Measurements from ENCODE around the gene NELL2.

NELL2 gene

GRCh38 chr12:44525806-44526654 lies 350.1 kb downstream of the NELL2 start:
- ATAC-seq (ENCODE audit: low read depth) (no peak), DNase-seq (ENCODE audit: low spot score) (no peak)
- no peak for TF ChIP-seq CTCF (IDR thresholded peaks at IDR 0.05; ENCODE audit: poor library complexity, severe bottlenecking)
- H3K27me3 ChIP-seq (ENCODE audit: insufficient read depth, poor library complexity, severe bottlenecking): no peaks in the 10 kb centered on the region
- no peak overlapping the region for H3K4me3 ChIP-seq (ENCODE audit: severe bottlenecking)
- H3K27ac ChIP-seq (ENCODE audit: poor library complexity, severe bottlenecking): no peak overlapping the region
- no peaks in the 10 kb centered on the region for H3K9me3 ChIP-seq (ENCODE audit: severe bottlenecking)
- no peaks in the 10 kb centered on the region for H3K4me1 ChIP-seq (ENCODE audit: insufficient read depth, poor library complexity, severe bottlenecking)
- H3K36me3 ChIP-seq (ENCODE audit: low read depth): no peaks in the 10 kb centered on the region

- Histone ChIP-seq H3K9me3 (ENCODE audit: severe bottlenecking) (no peaks in the 10 kb centered on the region), H3K36me3 (ENCODE audit: low read depth) (no peaks in the 10 kb centered on the region), H3K4me3 (ENCODE audit: severe bottlenecking) (no peak overlapping the region), H3K27me3 (ENCODE audit: insufficient read depth, poor library complexity, severe bottlenecking) (no peaks in the 10 kb centered on the region), H3K27ac (ENCODE audit: poor library complexity, severe bottlenecking) (no peak overlapping the region), H3K4me1 (ENCODE audit: insufficient read depth, poor library complexity, severe bottlenecking) (no peaks in the 10 kb centered on the region)
- TF ChIP-seq CTCF (IDR thresholded peaks at IDR 0.05; ENCODE audit: poor library complexity, severe bottlenecking): no peak
- ATAC-seq (ENCODE audit: low read depth): no peak
- no peak for DNase-seq (ENCODE audit: low spot score)
These were observed 352.3 kb downstream of the NELL2 start for GRCh38 chr12:44523828-44524227.

GRCh38 chr12:44521702-44522101 lies 354.4 kb downstream of the NELL2 start:
- Histone ChIP-seq H3K9me3 (ENCODE audit: severe bottlenecking) (no peaks in the 10 kb centered on the region), H3K36me3 (ENCODE audit: low read depth) (no peaks in the 10 kb centered on the region), H3K27ac (ENCODE audit: poor library complexity, severe bottlenecking) (no peak overlapping the region), H3K27me3 (ENCODE audit: insufficient read depth, poor library complexity, severe bottlenecking) (no peaks in the 10 kb centered on the region), H3K4me3 (ENCODE audit: severe bottlenecking) (no peak overlapping the region), H3K4me1 (ENCODE audit: insufficient read depth, poor library complexity, severe bottlenecking) (no peaks in the 10 kb centered on the region)
- TF ChIP-seq CTCF (IDR thresholded peaks at IDR 0.05; ENCODE audit: poor library complexity, severe bottlenecking): no peak
- DNase-seq (ENCODE audit: low spot score): no peak
- ATAC-seq (ENCODE audit: low read depth): no peak

- H3K4me3 ChIP-seq (ENCODE audit: severe bottlenecking): no peak overlapping the region
- no peaks in the 10 kb centered on the region for H3K36me3 ChIP-seq (ENCODE audit: low read depth)
- TF ChIP-seq CTCF (IDR thresholded peaks at IDR 0.05; ENCODE audit: poor library complexity, severe bottlenecking): no peak
- ATAC-seq (ENCODE audit: low read depth): no peak
- DNase-seq (ENCODE audit: low spot score): no peak
- no peaks in the 10 kb centered on the region for H3K27me3 ChIP-seq (ENCODE audit: insufficient read depth, poor library complexity, severe bottlenecking)
- H3K4me1 ChIP-seq (ENCODE audit: insufficient read depth, poor library complexity, severe bottlenecking): no peaks in the 10 kb centered on the region
- no peak overlapping the region for H3K27ac ChIP-seq (ENCODE audit: poor library complexity, severe bottlenecking)
- H3K9me3 ChIP-seq (ENCODE audit: severe bottlenecking): no peaks in the 10 kb centered on the region
These were observed 356.2 kb downstream of the NELL2 start for GRCh38 chr12:44519931-44520330.

- no peak for DNase-seq (ENCODE audit: low spot score)
- ATAC-seq (ENCODE audit: low read depth): no peak
- peaks cover 3% of the 10 kb centered on the region for H3K27me3 ChIP-seq (ENCODE audit: insufficient read depth, poor library complexity, severe bottlenecking)
- H3K27ac ChIP-seq (ENCODE audit: poor library complexity, severe bottlenecking): no peak overlapping the region
- H3K9me3 ChIP-seq (ENCODE audit: severe bottlenecking): no peaks in the 10 kb centered on the region
- no peak for TF ChIP-seq CTCF (IDR thresholded peaks at IDR 0.05; ENCODE audit: poor library complexity, severe bottlenecking)
- H3K4me3 ChIP-seq (ENCODE audit: severe bottlenecking): no peak overlapping the region
- no peaks in the 10 kb centered on the region for H3K36me3 ChIP-seq (ENCODE audit: low read depth)
- no peaks in the 10 kb centered on the region for H3K4me1 ChIP-seq (ENCODE audit: insufficient read depth, poor library complexity, severe bottlenecking)
These were observed 364.8 kb downstream of the NELL2 start for GRCh38 chr12:44511289-44511688.
